ENCODE measurements around the gene GFI1B. TPM values are rescaled to one million over a fixed set of nuclear protein-coding genes. Genes with fewer than 3 reads are reported as not detected.

The GFI1B gene
- total RNA-seq, 1 experiment from 2014 or later, result 0.77 TPM

DNA sequence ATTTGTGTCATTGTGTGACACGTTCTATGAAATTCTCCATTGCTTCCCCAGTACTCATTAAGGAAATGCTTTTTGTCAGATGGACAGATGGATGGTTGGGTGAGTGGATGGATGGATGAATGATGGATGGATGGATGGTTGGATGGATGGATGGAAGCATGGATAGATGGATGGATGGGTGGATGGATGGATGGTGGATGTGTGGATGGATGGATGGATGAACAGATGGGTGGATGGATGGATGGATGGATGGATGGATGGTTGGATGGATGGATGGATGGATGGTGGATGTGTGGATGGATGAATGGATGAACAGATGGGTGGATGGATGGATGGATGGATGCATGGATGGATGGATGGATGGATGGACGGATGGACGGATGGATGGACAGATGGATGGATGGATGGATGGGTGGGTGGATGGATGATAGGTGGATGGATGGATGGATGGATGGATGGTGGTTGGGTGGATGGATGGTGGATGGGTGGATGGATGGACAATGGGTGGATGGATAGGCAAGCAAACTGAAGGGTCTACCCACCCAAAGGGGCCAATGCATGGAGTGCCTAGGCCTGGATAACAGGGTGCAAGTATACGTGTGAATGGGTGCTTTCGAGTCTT lies 28.3 kb downstream of the GFI1B start:
- CTCF ChIA-PET, result no interaction called here
- DNase-seq (ENCODE audit: low spot score) (peak; percentile 1), ATAC-seq (no peak)
- H3K36me3 Mint-ChIP-seq, result no peaks in the 10 kb centered on the region
- H3K27ac Mint-ChIP-seq, result no peak overlapping the region
- peaks cover 8% of the 10 kb centered on the region for H3K9me3 Mint-ChIP-seq
- peaks cover 32% of the 10 kb centered on the region for H3K4me1 Mint-ChIP-seq
- TF ChIP-seq GRHL2 (CRISPR knock-in tag; IDR thresholded peaks at IDR 0.05; ENCODE audit: insufficient replicate concordance, severe bottlenecking) (no peak), ZNF263 (CRISPR knock-in tag; IDR thresholded peaks at IDR 0.05; ENCODE audit: low read depth) (no peak), SMAD3 (CRISPR knock-in tag; IDR thresholded peaks at IDR 0.05; ENCODE audit: borderline replicate concordance) (no peak), ATF1 (CRISPR knock-in tag; IDR thresholded peaks at IDR 0.05) (no peak), ZNF121 (CRISPR knock-in tag; IDR thresholded peaks at IDR 0.05) (no peak), PRDM15 (CRISPR knock-in tag; IDR thresholded peaks at IDR 0.05) (no peak), NFE2L1 (CRISPR knock-in tag; IDR thresholded peaks at IDR 0.05) (no peak), ZSCAN18 (CRISPR knock-in tag; IDR thresholded peaks at IDR 0.05) (no peak), NFYB (CRISPR knock-in tag; conservative IDR thresholded peaks at IDR 0.05; ENCODE audit: low read depth) (no peak), ZNF138 (CRISPR knock-in tag; conservative IDR thresholded peaks at IDR 0.05) (no peak)
- TF ChIP-seq, protein P1, sequence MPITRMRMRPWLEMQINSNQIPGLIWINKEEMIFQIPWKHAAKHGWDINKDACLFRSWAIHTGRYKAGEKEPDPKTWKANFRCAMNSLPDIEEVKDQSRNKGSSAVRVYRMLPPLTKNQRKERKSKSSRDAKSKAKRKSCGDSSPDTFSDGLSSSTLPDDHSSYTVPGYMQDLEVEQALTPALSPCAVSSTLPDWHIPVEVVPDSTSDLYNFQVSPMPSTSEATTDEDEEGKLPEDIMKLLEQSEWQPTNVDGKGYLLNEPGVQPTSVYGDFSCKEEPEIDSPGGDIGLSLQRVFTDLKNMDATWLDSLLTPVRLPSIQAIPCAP (CRISPR knock-in tag; IDR thresholded peaks at IDR 0.05), result no peak
- TF ChIP-seq, protein P2, sequence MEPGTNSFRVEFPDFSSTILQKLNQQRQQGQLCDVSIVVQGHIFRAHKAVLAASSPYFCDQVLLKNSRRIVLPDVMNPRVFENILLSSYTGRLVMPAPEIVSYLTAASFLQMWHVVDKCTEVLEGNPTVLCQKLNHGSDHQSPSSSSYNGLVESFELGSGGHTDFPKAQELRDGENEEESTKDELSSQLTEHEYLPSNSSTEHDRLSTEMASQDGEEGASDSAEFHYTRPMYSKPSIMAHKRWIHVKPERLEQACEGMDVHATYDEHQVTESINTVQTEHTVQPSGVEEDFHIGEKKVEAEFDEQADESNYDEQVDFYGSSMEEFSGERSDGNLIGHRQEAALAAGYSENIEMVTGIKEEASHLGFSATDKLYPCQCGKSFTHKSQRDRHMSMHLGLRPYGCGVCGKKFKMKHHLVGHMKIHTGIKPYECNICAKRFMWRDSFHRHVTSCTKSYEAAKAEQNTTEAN (CRISPR knock-in tag; IDR thresholded peaks at IDR 0.05), result no peak
- H3K4me3 Mint-ChIP-seq, result no peak overlapping the region
- POLR2A ChIA-PET, result no interaction called here
- peaks cover 85% of the 10 kb centered on the region for H3K27me3 Mint-ChIP-seq (ENCODE audit: low read depth)

DNA sequence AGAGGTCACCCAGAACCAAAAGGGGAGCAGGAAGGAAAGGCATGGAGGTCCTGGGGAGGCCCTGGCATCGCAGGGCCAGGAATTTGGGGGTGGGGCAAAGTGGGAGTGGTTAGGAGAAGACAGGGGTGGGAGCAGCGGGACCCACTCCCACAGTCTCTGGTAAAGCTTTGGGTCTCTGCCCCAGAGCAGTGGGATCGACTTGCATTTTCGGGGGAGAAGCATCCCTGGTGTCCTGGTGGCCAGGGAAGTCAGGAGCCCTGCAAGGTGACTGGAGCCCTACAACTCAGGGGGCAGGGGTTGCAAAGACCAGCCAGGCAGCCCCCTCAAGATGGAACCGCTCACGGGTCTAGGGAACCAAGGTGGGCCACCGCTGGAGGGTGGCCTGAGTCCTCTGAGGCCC lies 29.9 kb downstream of the GFI1B start:
- no peaks in the 10 kb centered on the region for H3K36me3 Mint-ChIP-seq
- ChIA-PET CTCF (no interaction called here), POLR2A (no interaction called here)
- peaks cover 8% of the 10 kb centered on the region for H3K9me3 Mint-ChIP-seq
- TF ChIP-seq TCF7 (CRISPR knock-in tag; IDR thresholded peaks at IDR 0.05; ENCODE audit: low read depth) (no peak), FOXP4 (CRISPR knock-in tag; IDR thresholded peaks at IDR 0.05) (no peak), ZNF263 (CRISPR knock-in tag; IDR thresholded peaks at IDR 0.05; ENCODE audit: low read depth) (no peak), E2F5 (CRISPR knock-in tag; IDR thresholded peaks at IDR 0.05) (no peak), MXD4 (CRISPR knock-in tag; IDR thresholded peaks at IDR 0.05; ENCODE audit: borderline replicate concordance) (no peak), FOXP1 (CRISPR knock-in tag; IDR thresholded peaks at IDR 0.05; ENCODE audit: borderline replicate concordance) (no peak), SP1 (CRISPR knock-in tag; conservative IDR thresholded peaks at IDR 0.05) (no peak)
- no peak overlapping the region for H3K27ac Mint-ChIP-seq
- peaks cover 20% of the 10 kb centered on the region for H3K4me1 Mint-ChIP-seq
- peaks cover 71% of the 10 kb centered on the region for H3K27me3 Mint-ChIP-seq (ENCODE audit: low read depth)
- DNase-seq (ENCODE audit: low spot score) (peak; percentile 9), ATAC-seq (no peak)
- H3K4me3 Mint-ChIP-seq, result no peak overlapping the region

All from WTC11 (cell line).